C4-2B (cell line): ENCODE measurements around the gene MAN1A1.

Experiments
- H3K27ac ChIP-seq: fragments of 450-650 bp; 2 replicates; pipeline ENCODE4 v1.5.1; 2017
- CTCF ChIP-seq: fragments of 450-650 bp; conservative IDR thresholded peaks from 2 replicates; pipeline ENCODE4 v1.5.1; 2017; ENCODE audit warnings: mild to moderate bottlenecking
- ZFX ChIP-seq: fragments of 450-650 bp; IDR thresholded peaks from 2 replicates; pipeline ENCODE4 v1.6.1; 2017

MAN1A1 gene

GRCh38 chr6:119241540-119242309 lies 107.8 kb downstream of the MAN1A1 start:
- no peak overlapping the region for H3K27ac ChIP-seq
- TF ChIP-seq ZFX (no peak), CTCF (no peak)

- TF ChIP-seq ZFX: no peak
- no peak overlapping the region for H3K27ac ChIP-seq
Measured at GRCh38 chr6:119241111-119241465, 108.5 kb downstream of the MAN1A1 start.

GRCh38 chr6:119240257-119241110 lies 109.1 kb downstream of the MAN1A1 start:
- no peak overlapping the region for H3K27ac ChIP-seq
- no peak for TF ChIP-seq CTCF

- H3K27ac ChIP-seq: no peak overlapping the region
- TF ChIP-seq CTCF (no peak), ZFX (no peak)
Measured at GRCh38 chr6:119237177-119237715, 112.3 kb downstream of the MAN1A1 start.

GRCh38 chr6:119234941-119235340 lies 114.6 kb downstream of the MAN1A1 start:
- TF ChIP-seq ZFX: no peak
- TF ChIP-seq CTCF: no peak
- H3K27ac ChIP-seq: no peak overlapping the region

- TF ChIP-seq CTCF: no peak
- no peak for TF ChIP-seq ZFX
- H3K27ac ChIP-seq: no peak overlapping the region
Measured at GRCh38 chr6:119234457-119234856, 115.1 kb downstream of the MAN1A1 start.

GRCh38 chr6:119233312-119233984 lies 116.1 kb downstream of the MAN1A1 start:
- no peak overlapping the region for H3K27ac ChIP-seq
- TF ChIP-seq ZFX (no peak), CTCF (no peak)
